ENCODE measurements around the gene PTCRA.
"Not testable (repeated sequence)": the region's sequence is repeated elsewhere in the genome, so short reads cannot be mapped to it uniquely, and the experiment has no call there.

PTCRA gene

DNA sequence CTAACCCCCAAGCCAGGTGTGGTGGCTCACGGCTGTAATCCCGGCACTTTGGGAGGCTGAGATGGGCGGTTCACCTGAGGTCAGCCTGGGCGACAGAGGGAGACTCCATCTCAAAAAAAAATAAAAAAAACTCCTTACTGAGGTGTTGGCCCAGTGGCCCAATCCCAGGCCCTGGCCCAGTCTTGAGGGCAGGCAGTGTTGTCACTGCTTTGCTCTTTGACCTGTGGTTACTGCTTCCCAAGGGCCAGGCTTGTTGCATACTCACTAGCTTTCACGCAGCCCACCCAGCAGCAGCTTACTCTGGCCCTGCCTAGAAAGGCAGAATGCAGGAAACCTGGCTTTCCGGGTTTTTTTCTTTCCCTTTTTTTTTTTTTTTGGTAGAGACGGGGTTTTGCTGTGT lies 26.6 kb downstream of the PTCRA start:
- no peak for DNase-seq

DNA sequence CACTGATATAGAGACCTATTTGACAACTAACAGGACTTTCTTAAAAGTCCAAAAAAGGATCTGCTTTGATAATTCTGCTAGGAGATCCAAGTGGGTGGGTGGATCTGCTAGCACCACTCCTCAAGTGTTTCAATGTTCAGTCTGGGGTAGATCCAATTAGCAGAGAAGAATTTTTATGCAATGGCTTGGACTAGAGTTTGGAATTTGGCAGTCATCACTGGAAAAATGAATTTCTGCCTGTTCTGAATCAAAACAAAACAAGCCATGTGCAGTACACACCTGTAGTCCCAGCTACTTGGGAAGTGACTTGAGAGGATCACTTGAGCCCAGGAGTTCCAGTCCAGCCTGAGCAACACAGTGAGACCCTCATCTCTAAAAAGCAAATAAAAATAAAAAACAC lies 32.1 kb downstream of the PTCRA start:
- DNase-seq: no peak

DNA sequence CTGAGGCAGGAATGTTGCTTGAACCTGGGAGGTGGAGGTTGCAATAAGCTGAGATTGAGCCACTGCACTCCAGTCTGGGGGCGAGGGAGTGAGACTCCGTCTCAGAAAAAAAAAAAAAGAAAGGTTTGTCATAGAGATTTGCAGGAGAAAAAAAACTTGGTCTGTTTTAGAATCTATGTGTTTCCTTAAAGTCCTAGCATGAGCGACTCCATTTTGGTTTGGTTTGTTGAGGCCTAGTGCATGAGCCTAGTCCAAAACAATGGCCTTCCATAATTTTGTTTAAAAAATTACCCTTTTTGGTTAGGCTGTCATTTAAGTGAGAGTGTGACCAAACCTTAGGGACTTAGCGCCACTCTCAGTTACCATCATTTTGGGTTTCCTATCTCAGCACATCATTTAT lies 36.5 kb downstream of the PTCRA start:
- DNase-seq: no peak

DNA sequence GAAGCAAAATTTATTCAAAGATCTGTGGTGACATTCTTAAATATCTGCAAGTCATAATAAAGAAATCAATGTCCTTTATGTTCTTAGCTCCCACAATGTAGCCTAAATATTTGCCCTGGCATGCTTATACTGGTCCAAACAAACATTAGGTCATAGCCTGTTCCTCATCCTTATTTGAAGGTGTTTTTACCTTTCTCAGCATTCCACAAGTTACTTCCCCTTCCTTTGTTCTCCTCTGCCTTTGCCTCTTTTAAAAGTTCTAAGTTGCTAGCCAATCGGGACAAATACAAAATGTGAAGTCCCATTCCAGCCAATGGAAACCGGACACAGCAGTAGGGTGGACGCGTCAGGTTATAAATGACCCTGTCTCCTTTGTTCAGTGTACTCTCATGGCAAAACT lies 38.6 kb downstream of the PTCRA start:
- DNase-seq: not testable (repeated sequence)

DNA sequence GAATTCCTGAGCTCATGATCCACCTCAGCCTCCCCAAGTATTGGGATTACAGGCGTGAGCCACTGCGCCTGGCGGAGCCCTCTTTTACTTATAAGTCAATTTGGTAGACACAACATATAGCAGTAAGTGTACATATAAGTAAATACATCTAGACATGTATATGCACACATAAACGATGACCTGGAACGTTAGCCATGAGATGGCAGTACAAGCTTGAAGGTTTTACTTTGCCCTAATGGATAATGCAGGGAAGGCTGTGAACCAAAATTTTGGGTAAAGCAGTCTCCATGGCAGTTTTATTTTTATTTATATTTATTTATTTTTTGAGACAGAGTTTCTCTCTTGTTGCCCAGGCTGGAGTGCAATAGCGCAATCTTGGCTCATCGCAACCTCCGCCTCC lies 42.3 kb downstream of the PTCRA start:
- no peak for DNase-seq

DNA sequence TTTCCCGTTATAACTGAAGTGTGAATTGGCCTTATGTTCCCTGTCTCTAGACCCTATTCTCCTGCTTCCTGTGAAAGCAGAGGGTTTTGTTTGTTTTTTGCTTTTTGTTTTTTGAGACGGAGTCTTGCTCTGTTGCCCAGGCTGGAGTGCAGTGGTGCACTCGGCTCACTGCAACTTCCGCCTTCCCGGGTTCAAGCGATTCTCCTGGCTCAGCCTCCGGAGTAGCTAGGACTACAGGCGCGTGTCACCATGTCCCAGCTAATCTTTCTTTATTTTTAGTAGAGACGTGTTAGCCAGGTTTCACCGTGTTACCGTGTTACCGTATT lies 44.0 kb downstream of the PTCRA start:
- no peak for DNase-seq

DNA sequence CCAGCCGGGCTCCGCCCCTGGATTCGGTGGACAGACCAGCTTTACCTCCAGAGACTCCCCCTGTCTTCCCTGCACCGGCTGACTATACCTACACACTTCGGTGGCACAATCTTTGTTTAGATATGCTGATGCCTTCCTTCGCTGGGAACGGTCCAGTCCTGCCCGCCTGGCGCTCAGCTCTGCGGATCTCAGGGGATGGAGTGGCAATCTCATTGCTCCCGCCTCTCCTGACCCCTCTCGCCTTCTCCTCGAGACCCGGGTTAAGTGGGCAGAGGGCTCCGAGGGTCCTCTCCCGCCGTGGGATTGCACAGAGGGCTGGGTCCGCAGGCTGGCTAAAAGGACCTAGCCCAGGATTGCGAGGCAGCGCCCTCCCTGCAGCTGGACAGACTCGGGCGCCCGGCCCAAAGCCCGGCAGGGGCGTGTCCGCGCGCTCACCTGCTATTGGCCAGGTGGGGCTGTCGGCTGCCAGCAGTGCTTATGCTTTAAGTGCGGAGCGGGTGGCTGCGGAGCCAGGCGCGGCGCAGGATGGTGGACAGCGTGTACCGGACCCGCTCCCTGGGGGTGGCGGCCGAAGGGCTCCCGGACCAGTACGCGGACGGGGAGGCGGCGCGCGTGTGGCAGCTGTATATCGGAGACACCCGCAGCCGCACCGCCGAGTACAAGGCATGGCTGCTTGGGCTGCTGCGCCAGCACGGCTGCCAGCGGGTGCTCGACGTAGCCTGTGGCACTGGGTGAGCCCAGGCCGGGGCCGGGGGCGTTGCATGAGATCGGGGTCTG lies 44.6 kb downstream of the PTCRA start, which contains the start of gene GNMT:
Gene GNMT (plus strand): TSS at position 512 of the 777 bp plus-strand sequence. CDS start 14 bp downstream, at position 526.
- DNase-seq: peak; percentile 21 to 39

DNA sequence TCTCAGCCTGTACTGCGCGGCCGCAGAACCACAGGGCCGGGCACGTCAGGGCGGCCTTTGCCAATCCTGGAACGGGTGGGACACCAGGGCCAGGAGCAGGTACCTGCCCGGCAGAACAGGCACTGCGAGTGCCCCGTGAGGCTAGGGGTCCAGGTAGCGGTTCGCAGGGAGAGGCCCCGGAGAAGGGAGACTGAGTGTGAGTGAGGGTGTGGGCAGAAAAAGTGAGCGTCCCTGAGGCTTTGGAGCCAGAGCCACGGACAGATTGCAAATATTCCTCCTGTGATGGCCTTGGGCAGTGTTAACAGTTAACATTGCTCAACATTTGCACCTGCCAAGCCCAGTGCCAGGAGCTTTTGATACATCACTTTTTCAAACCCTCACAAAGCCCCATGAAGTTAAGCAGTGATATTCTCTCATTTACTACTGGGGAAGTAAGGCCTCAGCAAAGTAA lies 45.2 kb downstream of the PTCRA start:
- DNase-seq: no peak

DNA sequence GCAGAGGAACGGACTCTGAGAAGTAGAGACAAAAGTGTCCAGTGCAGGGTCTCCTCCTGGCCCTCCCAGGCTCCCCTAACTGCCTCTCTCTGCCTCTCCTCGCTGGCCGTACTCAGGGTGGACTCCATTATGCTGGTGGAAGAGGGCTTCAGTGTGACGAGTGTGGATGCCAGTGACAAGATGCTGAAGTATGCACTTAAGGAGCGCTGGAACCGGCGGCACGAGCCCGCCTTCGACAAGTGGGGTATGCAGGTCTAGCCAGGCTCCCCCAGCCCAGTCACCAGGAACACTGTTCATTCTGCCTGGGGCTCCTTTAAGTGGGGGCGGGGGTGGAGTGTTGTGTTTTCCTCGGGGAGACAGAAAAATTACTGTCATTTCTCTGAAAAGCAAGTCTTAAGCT lies 46.2 kb downstream of the PTCRA start:
- no peak for DNase-seq

DNA sequence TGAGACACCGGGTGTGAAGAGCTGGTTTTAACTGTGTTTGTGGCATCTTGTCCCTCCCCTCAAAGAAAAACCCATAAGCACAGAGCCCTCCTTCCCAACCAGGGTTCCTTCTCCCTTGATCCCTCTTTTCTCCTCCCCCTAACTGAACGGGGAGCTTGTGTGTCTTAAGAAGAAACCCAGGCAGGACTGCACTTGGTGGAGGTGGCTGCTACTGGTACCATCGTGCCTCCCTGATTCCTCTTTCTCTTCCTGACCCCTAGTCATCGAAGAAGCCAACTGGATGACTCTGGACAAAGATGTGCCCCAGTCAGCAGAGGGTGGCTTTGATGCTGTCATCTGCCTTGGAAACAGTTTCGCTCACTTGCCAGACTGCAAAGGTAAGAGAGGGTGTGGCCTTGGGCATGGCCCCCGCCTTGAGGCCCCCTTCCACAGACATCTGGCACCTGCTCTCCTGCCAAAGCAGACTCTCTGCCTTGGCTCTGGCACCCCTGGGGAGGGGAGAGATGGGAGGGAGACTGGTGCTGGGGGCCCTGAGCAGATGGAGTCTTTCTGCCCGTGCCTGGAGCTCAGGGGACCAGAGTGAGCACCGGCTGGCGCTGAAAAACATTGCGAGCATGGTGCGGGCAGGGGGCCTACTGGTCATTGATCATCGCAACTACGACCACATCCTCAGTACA lies 46.8 kb downstream of the PTCRA start:
- no peak for DNase-seq

DNA sequence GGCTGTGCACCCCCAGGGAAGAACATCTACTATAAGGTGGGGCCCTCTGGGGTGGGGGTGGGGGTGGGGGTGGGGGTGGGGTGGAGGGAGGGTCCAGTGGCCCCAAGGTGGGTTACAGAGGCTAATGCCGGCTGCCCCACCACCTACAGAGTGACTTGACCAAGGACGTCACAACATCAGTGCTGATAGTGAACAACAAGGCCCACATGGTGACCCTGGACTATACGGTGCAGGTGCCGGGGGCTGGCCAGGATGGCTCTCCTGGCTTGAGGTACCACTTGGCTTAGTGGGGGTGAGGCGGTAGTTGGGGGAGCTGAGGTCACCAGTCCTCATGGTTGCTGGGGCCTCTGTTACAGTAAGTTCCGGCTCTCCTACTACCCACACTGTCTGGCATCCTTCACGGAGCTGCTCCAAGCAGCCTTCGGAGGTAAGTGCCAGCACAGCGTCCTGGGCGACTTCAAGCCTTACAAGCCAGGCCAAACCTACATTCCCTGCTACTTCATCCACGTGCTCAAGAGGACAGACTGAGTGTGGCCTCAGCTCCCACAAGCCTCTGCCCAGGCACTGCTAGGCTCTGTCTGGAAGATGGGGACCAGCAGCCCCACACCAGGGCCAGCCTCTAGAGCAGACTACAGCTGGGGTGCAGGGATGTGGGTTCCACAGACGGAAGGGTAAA lies 47.5 kb downstream of the PTCRA start:
- no peak for DNase-seq

DNA sequence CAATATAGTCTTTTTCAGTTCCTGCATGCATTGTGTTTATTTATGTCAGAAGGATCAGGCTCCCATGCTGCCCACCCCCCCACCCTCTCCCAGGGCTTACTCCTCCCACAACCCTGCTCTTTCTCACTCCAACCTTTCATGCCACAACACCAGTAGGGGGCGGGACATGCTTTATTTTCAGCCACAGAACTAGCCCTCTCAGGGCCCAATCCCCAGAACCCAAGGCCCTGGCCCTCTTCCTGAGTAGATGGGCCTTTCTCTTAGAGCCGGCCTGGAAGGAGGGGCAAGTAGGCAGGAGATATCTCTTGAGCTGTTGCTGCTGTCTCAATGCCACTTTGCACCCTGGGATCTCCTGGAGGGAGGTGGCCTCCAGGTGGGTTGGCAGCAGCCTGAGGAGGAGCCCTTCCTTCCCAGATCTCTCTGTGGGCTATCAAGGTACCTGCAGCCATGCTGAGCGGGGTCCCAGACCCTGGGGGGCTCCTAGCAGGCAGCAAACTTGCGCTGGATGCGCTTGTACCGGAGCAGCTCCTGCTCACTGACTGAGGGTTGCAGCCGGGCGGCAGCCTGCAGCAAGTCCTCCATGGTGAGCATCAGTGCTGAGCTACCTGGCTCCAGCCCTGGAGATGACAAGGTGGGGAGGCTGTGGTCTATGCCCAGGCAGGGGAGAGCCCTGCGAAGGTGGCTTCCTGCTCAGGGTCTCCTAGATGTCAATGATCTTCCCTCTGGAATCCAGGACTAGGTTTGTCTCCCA lies 48.2 kb downstream of the PTCRA start:
- DNase-seq: peak in 1 of 2 experiments; percentile 6

DNA sequence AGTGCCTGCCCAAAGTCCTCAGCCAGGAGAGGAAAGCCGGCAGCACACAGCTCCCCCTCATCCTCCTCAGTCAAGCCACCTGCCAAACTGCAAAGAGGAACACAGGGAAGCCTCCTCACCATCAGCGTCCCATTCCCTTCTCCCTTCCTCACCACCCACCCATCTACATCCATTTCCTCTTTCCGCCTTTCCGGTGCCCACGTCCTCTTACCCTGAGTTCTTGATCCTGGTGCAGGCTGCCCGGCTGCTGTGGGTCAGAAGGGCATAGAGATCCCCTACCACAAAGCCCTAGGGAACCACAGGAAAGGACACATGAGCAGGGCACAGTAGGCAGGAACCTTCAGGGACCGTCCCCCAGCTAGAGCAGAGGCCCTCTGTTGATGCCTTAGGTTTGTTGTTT lies 50.7 kb downstream of the PTCRA start:
- DNase-seq: no peak

DNA sequence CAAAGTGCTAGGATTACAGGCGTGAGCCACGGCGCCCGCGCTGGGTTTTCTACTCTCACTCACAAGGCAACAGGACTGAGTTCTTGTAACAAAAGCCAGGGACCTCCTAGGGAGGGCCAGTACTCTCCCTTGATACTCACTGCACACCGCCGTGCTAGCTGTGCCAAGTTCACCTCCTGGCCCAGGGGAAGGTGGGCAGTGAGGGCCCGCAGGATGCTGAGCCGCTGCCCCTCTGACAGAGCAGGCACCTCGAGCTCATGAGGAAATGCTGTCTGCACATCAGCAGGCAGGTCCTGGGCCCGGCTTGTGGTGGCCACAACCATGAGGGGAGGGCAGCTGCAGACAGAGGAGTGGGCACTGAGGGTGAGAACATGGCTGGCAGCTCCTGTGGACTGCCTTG lies 51.4 kb downstream of the PTCRA start:
- no peak for DNase-seq

DNA sequence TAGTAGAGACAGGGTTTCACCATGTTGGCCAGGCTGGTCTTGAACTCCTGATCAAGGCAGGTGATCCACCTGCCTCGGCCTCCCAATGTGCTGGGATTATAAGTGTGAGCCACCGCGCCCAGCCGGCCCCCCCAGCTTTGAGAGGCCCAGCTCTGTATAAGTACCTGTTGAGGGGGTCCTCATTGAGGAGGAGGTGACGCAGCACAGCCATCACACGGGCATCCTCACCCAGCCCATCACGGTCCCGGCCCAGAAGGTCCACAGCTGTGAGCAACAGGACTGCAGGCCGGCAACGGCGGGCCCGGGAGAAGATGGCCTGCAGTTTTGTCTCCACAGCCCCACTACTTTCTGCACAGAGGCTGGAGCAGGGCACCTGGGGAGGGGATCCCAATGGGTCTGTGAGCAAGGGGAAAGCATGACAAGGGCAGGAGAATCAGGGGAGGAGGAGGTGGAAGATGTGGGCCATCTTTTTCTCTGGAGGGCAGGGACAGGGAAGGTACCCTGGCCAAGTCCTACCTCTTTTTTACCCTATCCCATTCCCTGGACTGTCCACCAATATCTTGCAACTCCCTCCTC lies 52.4 kb downstream of the PTCRA start:
- DNase-seq: no peak

DNA sequence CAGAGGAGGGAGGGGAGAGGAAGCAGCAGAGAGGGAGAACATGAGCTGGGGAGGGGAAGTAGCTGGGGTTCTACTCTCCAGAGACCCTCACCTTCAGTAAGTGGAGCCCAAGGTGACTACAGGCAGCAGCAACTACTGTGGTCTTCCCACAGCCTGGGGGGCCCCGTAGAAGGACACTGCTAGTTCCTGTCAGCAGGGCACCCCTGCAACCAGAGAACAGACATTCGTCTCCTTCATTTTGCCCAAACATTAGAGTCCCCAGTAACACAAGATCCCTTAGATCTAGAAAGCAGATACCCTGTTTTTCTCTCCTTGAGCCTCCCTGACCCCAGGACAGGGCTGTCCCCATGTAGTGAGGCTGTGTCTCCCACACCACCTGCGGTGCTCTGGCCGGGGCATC lies 52.9 kb downstream of the PTCRA start:
- DNase-seq: no peak

DNA sequence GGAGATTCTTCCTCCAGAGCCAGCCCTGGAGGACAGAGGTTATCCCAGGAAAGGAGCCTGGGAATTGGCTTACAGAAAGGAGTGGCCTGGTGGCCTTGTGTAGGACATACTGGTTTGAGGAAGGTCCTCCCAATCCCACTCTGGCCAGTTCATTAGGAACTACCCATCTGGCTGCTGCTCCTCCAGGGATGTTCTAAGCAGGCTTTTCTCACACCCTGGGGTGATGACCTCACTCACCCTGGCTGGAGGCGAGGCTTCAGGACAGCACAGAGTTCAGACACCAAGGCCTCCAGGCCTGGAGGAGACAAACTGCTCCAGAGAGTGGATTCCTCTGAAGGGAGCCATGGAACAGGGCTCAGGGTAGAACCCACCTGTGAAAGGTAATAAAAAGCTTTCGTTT lies 53.6 kb downstream of the PTCRA start:
- DNase-seq: no peak

DNA sequence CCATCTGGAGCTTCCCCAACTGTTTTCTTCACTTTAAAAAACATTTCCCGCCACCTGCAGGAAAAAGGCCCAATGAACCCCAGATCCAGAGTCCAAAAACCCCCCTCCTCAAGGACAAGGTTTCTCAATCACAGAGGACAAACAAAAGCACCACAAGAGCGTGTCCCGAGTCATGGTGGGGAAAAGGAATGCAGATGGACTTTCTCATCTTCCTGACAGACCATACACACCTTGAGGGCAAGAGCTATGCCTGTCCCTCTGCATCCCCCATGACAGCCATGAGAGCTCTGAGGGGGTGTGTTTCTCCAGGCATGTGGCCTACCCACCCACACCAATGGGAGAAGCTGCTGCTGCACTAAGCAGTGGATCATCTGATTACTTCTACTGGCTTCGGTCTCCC lies 54.1 kb downstream of the PTCRA start:
- no peak for DNase-seq

DNA sequence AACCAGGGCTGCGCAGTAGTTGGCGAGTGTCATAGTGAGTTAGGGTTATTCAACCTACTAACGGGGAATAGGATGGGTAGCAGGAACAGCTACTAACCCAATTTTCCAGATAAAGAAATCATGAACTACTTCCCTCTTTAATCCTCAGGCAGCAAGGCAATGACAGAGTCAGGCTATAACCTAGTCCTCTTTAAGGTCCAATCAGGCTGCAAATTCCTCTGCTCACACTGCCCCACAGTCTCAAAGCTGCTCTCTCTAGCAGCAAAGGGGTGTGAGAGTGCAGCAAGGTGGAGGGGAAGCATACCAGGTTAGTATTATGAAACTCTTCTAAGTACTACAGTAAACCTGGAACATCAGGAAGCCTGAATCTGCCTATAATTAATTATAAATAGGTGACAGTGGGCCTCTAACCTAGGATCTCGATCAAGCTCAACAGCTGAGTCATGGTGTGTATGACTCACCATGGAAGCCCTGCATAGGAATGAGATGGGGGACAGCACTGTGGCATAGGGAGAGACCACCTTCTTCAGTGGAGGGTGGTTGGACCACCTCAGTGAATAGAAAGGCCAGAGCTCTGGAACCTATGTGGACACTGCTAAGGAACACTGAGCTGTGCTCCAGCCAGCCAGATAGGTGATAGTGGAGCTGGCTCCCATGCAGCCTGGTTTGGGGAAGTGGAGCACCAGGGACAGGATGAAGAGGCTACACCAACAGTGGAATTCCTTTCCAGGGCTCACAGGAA lies 55.2 kb downstream of the PTCRA start:
- peak in 1 of 2 experiments; percentile 10 for DNase-seq

DNA sequence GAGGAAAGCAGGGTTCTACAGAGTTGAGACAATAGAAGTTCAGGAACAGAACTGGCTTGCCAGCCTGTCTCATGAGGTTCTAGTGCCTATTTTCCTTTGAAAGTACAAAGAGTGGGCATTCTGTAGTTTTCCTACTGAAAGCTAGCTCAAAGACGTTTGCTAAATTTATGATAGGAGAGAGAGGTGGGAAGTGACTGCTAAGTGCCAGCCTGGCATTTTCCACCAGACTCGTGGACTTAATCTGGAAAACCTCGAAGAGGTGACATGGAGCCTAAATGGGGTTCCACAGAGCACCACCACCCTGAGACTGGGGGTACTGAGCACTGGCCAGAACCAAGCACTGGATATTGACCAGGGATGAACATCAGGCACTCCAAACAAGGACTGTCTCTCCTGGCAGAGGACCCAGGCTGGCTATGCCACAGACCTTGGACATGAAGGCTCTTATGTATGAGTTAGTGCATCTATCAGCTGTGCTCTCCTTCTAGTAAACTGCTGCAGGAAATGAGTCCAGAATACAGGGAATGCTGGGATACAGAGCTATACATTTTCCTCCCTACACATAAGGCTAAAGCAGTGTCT lies 56.0 kb downstream of the PTCRA start:
- no peak for DNase-seq

DNA sequence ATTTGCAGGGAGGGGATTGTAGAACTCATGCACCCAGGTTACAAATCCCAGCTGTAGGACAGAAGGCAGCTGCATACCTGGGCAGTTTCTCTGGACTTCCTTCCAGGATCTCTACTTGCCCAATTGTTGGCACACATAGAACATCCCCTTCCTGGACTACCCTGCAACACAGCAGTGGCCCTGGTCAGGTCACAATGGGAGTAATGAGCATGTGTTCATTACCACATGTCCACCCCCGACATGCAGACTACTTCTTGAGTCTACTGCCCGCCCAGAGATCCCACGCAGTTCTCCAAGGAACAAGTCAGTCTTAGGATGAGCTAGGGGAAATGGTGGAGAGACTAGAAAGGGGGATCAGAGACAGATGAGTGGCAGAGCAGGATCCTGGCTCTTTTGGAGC lies 58.1 kb downstream of the PTCRA start:
- DNase-seq: no peak

Data from stimulated activated CD4-positive, alpha-beta T cell treated with anti-CD3 and anti-CD28 coated beads, Interleukin-4, amount 100 ng/mL, for 4 hours (primary cell).